Spinal cord (tissue), 10 donors: ENCODE measurements around the gene HDLBP. TPM values are rescaled to one million over a fixed set of nuclear protein-coding genes. Genes with fewer than 3 reads are reported as not detected.

Experiments used
- DNase-seq, 6 donors: peaks; one replicate each; pipeline versions ENCODE4 v3.0.0 to v3.0.0-alpha.2; 2013 to 2015; ENCODE audit warnings: low spot score in 6 of 6, low read depth in 4 of 6
- H3K27ac ChIP-seq: one replicate; pipeline ENCODE4 v1.5.1; 2013; ENCODE audit warnings: low read depth, low read length, control low read depth
- H3K27me3 ChIP-seq: one replicate; pipeline ENCODE4 v1.6.1; 2013; ENCODE audit warnings: low read length; ENCODE audit not compliant: control insufficient read depth, insufficient read depth
- H3K36me3 ChIP-seq: one replicate; pipeline ENCODE4 v1.6.1; 2013; ENCODE audit warnings: low read length; ENCODE audit not compliant: control insufficient read depth, insufficient read depth
- H3K4me1 ChIP-seq: one replicate; pipeline ENCODE4 v1.6.1; 2013; ENCODE audit warnings: low read length; ENCODE audit not compliant: control insufficient read depth, insufficient read depth
- H3K4me3 ChIP-seq: one replicate; pipeline ENCODE4 v1.5.1; 2013; ENCODE audit warnings: low read depth, low read length, control low read depth
- H3K9me3 ChIP-seq: one replicate; pipeline ENCODE4 v1.6.1; 2013; ENCODE audit warnings: low read length; ENCODE audit not compliant: control insufficient read depth, insufficient read depth
- WGBS: methylation state at CpG from one replicate; pipeline ENCODE4 v1.1.5; 2013; ENCODE audit warnings: missing lambda C conversion rate; ENCODE audit not compliant: insufficient coverage; 5-methylcytosine and 5-hydroxymethylcytosine counted together
- polyA plus RNA-seq, 2 donors: library from polyadenylated mRNA; unstranded; fragments of 120-200 nt; gene quantifications; one replicate each; pipeline ENCODE4 v1.2.1, GENCODE V29; 2013; ENCODE audit not compliant: insufficient read length in 2 of 2
- total RNA-seq, 2 donors: library from RNA; depleted of rRNA in 1 of 2; stranded (reverse); fragments of 120-200 nt in 1 of 2; fragments of >200 nt in 1 of 2; gene quantifications; one replicate each; pipeline versions ENCODE4 v1.2.3 to v1.2.4, GENCODE V29; 2013 to 2014
- donor health status: healthy.

HDLBP gene
- total and polyA plus RNA-seq, 4 donors = 230 to 355 (median 287) TPM

GRCh38 chr2:241309684-241310117, 5.8 kb downstream of the HDLBP start:
- Histone ChIP-seq H3K4me1 (no peaks in the 10 kb centered on the region), H3K27ac (no peak overlapping the region), H3K36me3 (no peaks in the 10 kb centered on the region), H3K27me3 (no peaks in the 10 kb centered on the region), H3K9me3 (no peaks in the 10 kb centered on the region), H3K4me3 (no peak overlapping the region)
- DNase-seq = no peak
- WGBS = 80% methylated on average over 1 of the region's 2 CpGs

- no peak for DNase-seq
- 90% methylated on average over 13 of the region's 18 CpGs for WGBS
- no peaks in the 10 kb centered on the region for H3K9me3 ChIP-seq
These were observed 6.5 kb downstream of the HDLBP start for GRCh38 chr2:241308832-241309500.

GRCh38 chr2:241308267-241308666, 7.2 kb downstream of the HDLBP start:
- Histone ChIP-seq H3K36me3 (no peaks in the 10 kb centered on the region), H3K27ac (no peak overlapping the region), H3K9me3 (no peaks in the 10 kb centered on the region), H3K27me3 (no peaks in the 10 kb centered on the region), H3K4me1 (no peaks in the 10 kb centered on the region), H3K4me3 (no peak overlapping the region)
- 60% methylated on average over 2 of the region's 5 CpGs for WGBS
- no peak for DNase-seq

More at GRCh38 chr2:241308832-241309500, 6.5 kb downstream of the HDLBP start:
- H3K36me3 ChIP-seq = no peaks in the 10 kb centered on the region
- H3K27me3 ChIP-seq = no peaks in the 10 kb centered on the region
- H3K4me1 ChIP-seq = no peaks in the 10 kb centered on the region
- no peak overlapping the region for H3K4me3 ChIP-seq
- H3K27ac ChIP-seq = no peak overlapping the region

GRCh38 chr2:241307055-241307454, 8.4 kb downstream of the HDLBP start:
- no peaks in the 10 kb centered on the region for H3K9me3 ChIP-seq
- no peaks in the 10 kb centered on the region for H3K36me3 ChIP-seq
- H3K27me3 ChIP-seq = no peaks in the 10 kb centered on the region
- H3K27ac ChIP-seq = no peak overlapping the region
- WGBS = 100% methylated on average over 3 of the region's 6 CpGs
- no peaks in the 10 kb centered on the region for H3K4me1 ChIP-seq
- H3K4me3 ChIP-seq = no peak overlapping the region
- no peak for DNase-seq

- DNase-seq = no peak
- Histone ChIP-seq H3K4me3 (no peak overlapping the region), H3K36me3 (no peaks in the 10 kb centered on the region), H3K27me3 (no peaks in the 10 kb centered on the region), H3K9me3 (no peaks in the 10 kb centered on the region), H3K4me1 (no peaks in the 10 kb centered on the region), H3K27ac (no peak overlapping the region)
- no CpG with 5 or more reads among the region's 5 CpGs for WGBS
These were observed 11.3 kb downstream of the HDLBP start for GRCh38 chr2:241304039-241304670.

GRCh38 chr2:241302759-241303651, 12.5 kb downstream of the HDLBP start:
- H3K27me3 ChIP-seq = no peaks in the 10 kb centered on the region
- H3K4me1 ChIP-seq = no peaks in the 10 kb centered on the region
- WGBS = 72% methylated on average over 11 of the region's 13 CpGs
- H3K4me3 ChIP-seq = no peak overlapping the region
- no peaks in the 10 kb centered on the region for H3K9me3 ChIP-seq
- no peak overlapping the region for H3K27ac ChIP-seq
- no peaks in the 10 kb centered on the region for H3K36me3 ChIP-seq
- DNase-seq = no peak

- DNase-seq = no peak
- 93% methylated on average over 3 of the region's 3 CpGs for WGBS
These were observed 13.4 kb downstream of the HDLBP start for GRCh38 chr2:241302083-241302482.

GRCh38 chr2:241300000-241300399, 15.5 kb downstream of the HDLBP start:
- WGBS = 89% methylated on average over 7 of the region's 12 CpGs
- Histone ChIP-seq H3K4me1 (no peaks in the 10 kb centered on the region), H3K27ac (no peak overlapping the region), H3K4me3 (no peak overlapping the region), H3K9me3 (no peaks in the 10 kb centered on the region), H3K27me3 (no peaks in the 10 kb centered on the region), H3K36me3 (no peaks in the 10 kb centered on the region)
- DNase-seq = no peak

More at GRCh38 chr2:241302083-241302482, 13.4 kb downstream of the HDLBP start:
- no peaks in the 10 kb centered on the region for H3K4me1 ChIP-seq
- no peak overlapping the region for H3K27ac ChIP-seq
- H3K36me3 ChIP-seq = no peaks in the 10 kb centered on the region
- no peak overlapping the region for H3K4me3 ChIP-seq
- H3K9me3 ChIP-seq = no peaks in the 10 kb centered on the region
- H3K27me3 ChIP-seq = no peaks in the 10 kb centered on the region

- no peaks in the 10 kb centered on the region for H3K4me1 ChIP-seq
- no peak overlapping the region for H3K27ac ChIP-seq
- no peaks in the 10 kb centered on the region for H3K36me3 ChIP-seq
- no peaks in the 10 kb centered on the region for H3K9me3 ChIP-seq
- no peak overlapping the region for H3K4me3 ChIP-seq
- no peak for DNase-seq
- 71% methylated on average over 1 of the region's 5 CpGs for WGBS
- no peaks in the 10 kb centered on the region for H3K27me3 ChIP-seq
These were observed 16.8 kb downstream of the HDLBP start for GRCh38 chr2:241298673-241299072.
